HG03342 (cell line): ENCODE results near the gene FOXO6.

Experiments used
- ATAC-seq: cut with Tn5 transposase; IDR thresholded peaks from one replicate; pipeline ENCODE4 v1.9.1; 2021; ENCODE audit warnings: mild to moderate bottlenecking, moderate library complexity; ENCODE audit not compliant: unreplicated experiment

FOXO6 gene

GRCh38 chr1:41360786-41361494 is at the start of gene FOXO6:
Gene FOXO6 (plus strand): TSS chr1:41361434.
- peak; percentile 91 for ATAC-seq

- no peak for ATAC-seq
Observed at GRCh38 chr1:41312991-41313645, 48.1 kb upstream of the FOXO6 start.

GRCh38 chr1:41313661-41314131 is 47.5 kb upstream of the FOXO6 start:
- no peak for ATAC-seq

- no peak for ATAC-seq
Observed at GRCh38 chr1:41314376-41315145, 46.7 kb upstream of the FOXO6 start.

GRCh38 chr1:41315146-41315822 is 46.0 kb upstream of the FOXO6 start:
- ATAC-seq, result no peak

- ATAC-seq, result no peak
Observed at GRCh38 chr1:41315871-41316270, 45.4 kb upstream of the FOXO6 start.

- ATAC-seq, result no peak
Observed at GRCh38 chr1:41317361-41317760, 43.9 kb upstream of the FOXO6 start.

- ATAC-seq, result no peak
Observed at GRCh38 chr1:41318135-41318534, 43.1 kb upstream of the FOXO6 start.

GRCh38 chr1:41319106-41319755 is 42.0 kb upstream of the FOXO6 start:
- no peak for ATAC-seq

GRCh38 chr1:41319807-41320711 is 41.2 kb upstream of the FOXO6 start:
- ATAC-seq, result no peak

- no peak for ATAC-seq
Observed at GRCh38 chr1:41320895-41321676, 40.1 kb upstream of the FOXO6 start.

GRCh38 chr1:41322101-41322661 is 39.1 kb upstream of the FOXO6 start:
- ATAC-seq, result no peak

GRCh38 chr1:41322835-41323234 is 38.4 kb upstream of the FOXO6 start:
- ATAC-seq, result no peak

GRCh38 chr1:41323243-41323642 is 38.0 kb upstream of the FOXO6 start:
- no peak for ATAC-seq

GRCh38 chr1:41325801-41326200 is 35.4 kb upstream of the FOXO6 start:
- no peak for ATAC-seq

- ATAC-seq, result no peak
Observed at GRCh38 chr1:41327383-41327999, 33.7 kb upstream of the FOXO6 start.

- no peak for ATAC-seq
Observed at GRCh38 chr1:41328001-41328615, 33.1 kb upstream of the FOXO6 start.
